RWPE2 (cell line): ENCODE results near the gene TM4SF20.

Experiments used
- ATAC-seq: fragments of 200-7000 bp; cut with Tn5 transposase; 3 replicates; pipeline ENCODE4 v1.9.1; 2021; ENCODE audit warnings: low read depth
- DNase-seq: peaks from one replicate; pipeline ENCODE4 v3.0.0-alpha.2; 2020; ENCODE audit warnings: low spot score
- H3K27ac ChIP-seq: fragments of 450-650 bp; 2 replicates; pipeline ENCODE4 v1.5.1; 2017; ENCODE audit warnings: mild to moderate bottlenecking; ENCODE audit not compliant: poor library complexity, severe bottlenecking
- H3K27me3 ChIP-seq: fragments of 250-450 bp; sonication (Bioruptor Pico); 2 replicates; pipeline ENCODE4 v1.5.1; 2021; ENCODE audit warnings: mild to moderate bottlenecking, moderate library complexity; ENCODE audit not compliant: insufficient read depth, poor library complexity, severe bottlenecking
- H3K36me3 ChIP-seq: fragments of 250-450 bp; sonication (Bioruptor Pico); 2 replicates; pipeline ENCODE4 v1.5.1; 2020; ENCODE audit warnings: low read depth, mild to moderate bottlenecking, moderate library complexity
- H3K4me1 ChIP-seq: fragments of 250-450 bp; sonication (Bioruptor Pico); 2 replicates; pipeline ENCODE4 v1.5.1; 2021; ENCODE audit warnings: mild to moderate bottlenecking, moderate library complexity; ENCODE audit not compliant: insufficient read depth, poor library complexity, severe bottlenecking
- H3K4me3 ChIP-seq: fragments of 250-450 bp; sonication (Bioruptor Pico); 2 replicates; pipeline ENCODE4 v1.5.1; 2021; ENCODE audit warnings: mild to moderate bottlenecking, moderate library complexity; ENCODE audit not compliant: severe bottlenecking
- H3K9me3 ChIP-seq: fragments of 250-450 bp; sonication (Bioruptor Pico); 2 replicates; pipeline ENCODE4 v1.5.1; 2021; ENCODE audit warnings: mild to moderate bottlenecking, moderate library complexity; ENCODE audit not compliant: severe bottlenecking
- CTCF ChIP-seq: fragments of 450-650 bp; IDR thresholded peaks from one replicate; pipeline ENCODE4 v1.5.1; 2017; ENCODE audit warnings: mild to moderate bottlenecking, moderate library complexity; ENCODE audit not compliant: poor library complexity, severe bottlenecking

Gene TM4SF20

DNA sequence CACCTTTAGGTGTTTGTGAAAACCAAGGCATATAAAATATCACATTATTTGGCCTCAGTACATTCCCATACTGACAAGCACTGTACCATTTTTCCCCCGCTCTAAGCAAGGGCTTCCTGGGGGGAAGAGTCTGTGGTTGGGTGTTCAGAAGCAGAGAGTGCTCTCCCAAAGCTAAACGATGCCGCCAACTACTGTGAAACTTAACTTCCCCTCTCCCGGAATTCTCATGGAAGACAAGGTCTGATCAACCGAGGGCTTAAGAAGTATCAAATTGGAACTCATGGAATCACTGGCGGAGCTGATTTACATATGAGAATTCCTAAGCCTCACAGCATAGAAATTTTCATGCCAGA is 54.5 kb downstream of the TM4SF20 start:
- Histone ChIP-seq H3K4me3 (peak overlapping the region; percentile 93), H3K36me3 (peaks cover 12% of the 10 kb centered on the region), H3K4me1 (peaks cover 14% of the 10 kb centered on the region), H3K27ac (peak overlapping the region; percentile 59), H3K27me3 (no peaks in the 10 kb centered on the region), H3K9me3 (no peaks in the 10 kb centered on the region)
- DNase-seq (no peak), ATAC-seq (peak; percentile 13; the same call in 2 of the 3 replicates)
- no peak for TF ChIP-seq CTCF

GRCh38 chr2:227323818-227324217 is 55.3 kb downstream of the TM4SF20 start:
- H3K27ac ChIP-seq = no peak overlapping the region
- no peak overlapping the region for H3K4me3 ChIP-seq
- peaks cover 4% of the 10 kb centered on the region for H3K36me3 ChIP-seq
- H3K9me3 ChIP-seq = no peaks in the 10 kb centered on the region
- TF ChIP-seq CTCF = no peak
- no peaks in the 10 kb centered on the region for H3K27me3 ChIP-seq
- no peak for DNase-seq
- H3K4me1 ChIP-seq = peaks cover 14% of the 10 kb centered on the region
- no peak for ATAC-seq

DNA sequence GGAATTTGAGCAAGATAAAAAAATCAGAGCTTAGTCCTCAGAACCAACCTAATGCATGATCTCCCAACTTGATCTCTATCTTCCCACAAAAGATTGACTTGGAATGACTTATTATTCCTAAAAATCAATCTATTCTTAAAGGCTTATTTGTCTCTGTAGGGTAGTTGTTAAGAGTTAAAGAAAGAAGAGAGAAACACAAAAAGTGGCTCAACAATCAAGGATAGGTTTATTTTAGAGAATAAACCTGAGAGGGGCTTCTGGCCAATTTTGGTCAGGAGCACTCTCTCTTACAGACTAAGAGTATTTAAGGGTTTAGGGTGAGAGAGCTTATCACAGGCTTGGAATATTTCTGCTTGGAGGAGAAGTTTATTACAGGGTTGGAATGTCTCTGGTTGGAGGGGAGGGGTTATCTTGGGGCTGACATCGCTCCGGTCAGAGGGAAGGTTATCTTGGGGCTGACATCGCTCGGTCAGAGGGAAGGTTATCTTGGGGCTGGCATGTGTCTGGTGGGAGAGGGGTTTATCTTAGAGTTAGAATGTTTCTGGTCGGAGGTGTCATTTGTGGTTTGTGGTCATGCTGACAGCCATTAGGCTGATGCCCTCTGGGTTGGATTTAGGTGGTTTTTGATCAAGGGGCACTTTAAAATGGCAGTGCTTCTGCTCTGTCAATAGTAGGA is 56.4 kb downstream of the TM4SF20 start:
- Histone ChIP-seq H3K4me3 (no peak overlapping the region), H3K4me1 (peaks cover 14% of the 10 kb centered on the region), H3K36me3 (no peaks in the 10 kb centered on the region), H3K9me3 (no peaks in the 10 kb centered on the region), H3K27ac (no peak overlapping the region), H3K27me3 (no peaks in the 10 kb centered on the region)
- ATAC-seq (no peak), DNase-seq (no peak)
- no peak for TF ChIP-seq CTCF

DNA sequence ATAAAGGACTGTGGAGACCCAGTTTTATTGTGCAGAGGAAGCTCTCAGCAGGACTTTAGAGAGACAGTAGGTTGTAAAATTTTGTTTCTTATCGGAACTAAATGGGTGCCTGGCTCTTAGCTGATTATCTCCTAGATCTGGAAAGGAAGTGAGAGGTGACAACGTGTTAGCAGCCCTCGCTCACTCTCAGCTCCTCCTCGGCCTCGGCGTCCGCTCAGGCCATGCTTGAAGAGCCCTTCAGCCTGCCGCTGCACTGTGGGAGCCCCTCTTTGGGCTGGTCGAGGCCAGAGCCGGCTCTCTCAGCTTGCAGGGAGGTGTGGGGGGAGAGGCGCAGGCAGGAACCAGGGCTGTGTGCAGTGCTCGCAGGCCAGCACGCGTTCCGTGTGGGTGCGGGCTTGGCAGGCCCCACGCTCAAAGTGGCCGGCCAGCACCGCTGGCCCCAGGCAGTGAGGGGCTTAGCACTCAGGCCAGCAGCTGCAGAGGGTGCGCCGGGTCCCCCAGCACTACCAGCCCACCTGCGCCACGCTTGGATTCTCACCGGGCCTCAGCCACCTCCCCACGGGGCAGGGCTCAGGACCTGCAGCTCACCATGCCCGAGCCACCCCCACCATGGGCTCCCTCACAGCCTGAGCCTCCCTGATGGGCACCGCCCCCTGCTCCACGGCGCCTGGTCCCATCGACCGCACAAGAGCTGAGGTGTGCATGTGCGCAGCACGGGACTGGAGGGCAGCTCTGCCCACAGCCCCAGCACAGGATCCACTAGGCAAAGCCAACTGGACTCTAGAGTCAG is 58.6 kb downstream of the TM4SF20 start:
- H3K9me3 ChIP-seq = no peaks in the 10 kb centered on the region
- no peaks in the 10 kb centered on the region for H3K36me3 ChIP-seq
- DNase-seq (no peak), ATAC-seq (no peak)
- H3K4me1 ChIP-seq = peaks cover 3% of the 10 kb centered on the region
- H3K4me3 ChIP-seq = no peak overlapping the region
- no peaks in the 10 kb centered on the region for H3K27me3 ChIP-seq
- TF ChIP-seq CTCF = no peak
- H3K27ac ChIP-seq = no peak overlapping the region

- TF ChIP-seq CTCF = no peak
- no peaks in the 10 kb centered on the region for H3K4me1 ChIP-seq
- no peaks in the 10 kb centered on the region for H3K36me3 ChIP-seq
- no peak overlapping the region for H3K4me3 ChIP-seq
- no peaks in the 10 kb centered on the region for H3K27me3 ChIP-seq
- no peaks in the 10 kb centered on the region for H3K9me3 ChIP-seq
- H3K27ac ChIP-seq = no peak overlapping the region
- DNase-seq (no peak), ATAC-seq (no peak)
These were observed 61.3 kb downstream of the TM4SF20 start for GRCh38 chr2:227317834-227318233.
